Urothelium cell line (cell line): ENCODE measurements around the gene PTPRO.

ENCODE experiments used
- DNase-seq: peaks from one replicate; pipeline ENCODE4 v3.0.0; 2011; ENCODE audit warnings: low spot score, mixed read lengths
- FAIRE-seq: peaks from 2 replicates; lab custom pipeline; 2011; peaks lifted over from hg19 to GRCh38; lab: Jason Lieb, UNC

PTPRO gene

DNA sequence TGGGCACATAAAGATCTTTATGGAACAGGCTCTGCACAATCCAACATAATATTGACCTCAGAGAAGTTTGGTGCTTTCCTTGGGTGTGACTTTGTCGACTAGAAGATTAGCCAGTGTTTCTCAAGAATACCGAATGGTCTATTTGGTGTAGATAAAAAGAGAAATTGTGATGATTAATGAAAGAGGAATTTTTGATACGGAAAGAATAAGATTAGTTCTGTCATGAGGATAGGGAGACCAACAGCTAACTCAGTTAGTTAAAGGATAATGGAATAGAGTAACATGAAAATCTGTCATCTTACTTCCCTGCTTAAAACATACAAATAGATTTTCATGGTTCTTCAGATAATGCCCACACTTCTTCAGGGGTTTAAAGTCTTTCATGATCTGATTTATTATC, 24.2 kb downstream of the PTPRO start:
- FAIRE-seq (no peak), DNase-seq (no peak)

DNA sequence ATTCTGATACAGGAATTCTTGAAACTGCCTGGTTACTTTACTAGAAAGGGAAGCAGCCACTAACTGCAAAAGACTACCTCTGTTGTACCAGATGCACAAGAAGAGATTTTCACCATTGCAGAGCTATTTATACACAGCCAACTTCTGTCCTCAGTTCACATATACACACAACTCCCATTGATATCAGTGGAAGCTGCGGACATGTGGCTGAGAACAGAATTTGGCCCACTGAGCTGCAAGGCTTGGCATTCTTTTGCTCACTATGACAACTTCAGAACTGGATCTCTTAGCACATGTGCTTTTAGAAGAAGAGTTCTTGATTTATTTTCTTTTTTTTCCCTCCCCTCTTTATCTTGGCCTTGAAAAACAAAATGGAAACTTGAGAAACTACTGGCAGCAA, 28.3 kb downstream of the PTPRO start:
- no peak for FAIRE-seq
- DNase-seq = no peak

DNA sequence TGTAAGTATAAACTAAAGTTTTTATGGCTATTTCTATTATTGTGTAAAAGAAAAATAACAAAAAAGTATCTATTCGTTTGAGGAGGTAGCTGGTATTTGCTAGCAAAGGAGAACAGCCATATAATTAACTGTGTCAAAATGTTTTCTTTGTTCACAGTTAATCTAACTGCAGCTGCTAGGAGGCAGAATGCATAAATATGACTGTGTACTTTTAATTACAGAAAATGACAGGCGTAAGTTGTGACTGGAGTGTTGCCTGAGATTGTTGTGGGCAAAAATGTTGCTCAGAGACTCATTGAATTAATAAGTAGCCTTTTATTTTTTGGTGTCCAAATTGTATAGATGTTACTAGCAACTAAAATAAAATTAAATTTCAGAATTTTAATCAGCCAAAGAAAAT, 33.5 kb downstream of the PTPRO start:
- FAIRE-seq = no peak
- DNase-seq = no peak

DNA sequence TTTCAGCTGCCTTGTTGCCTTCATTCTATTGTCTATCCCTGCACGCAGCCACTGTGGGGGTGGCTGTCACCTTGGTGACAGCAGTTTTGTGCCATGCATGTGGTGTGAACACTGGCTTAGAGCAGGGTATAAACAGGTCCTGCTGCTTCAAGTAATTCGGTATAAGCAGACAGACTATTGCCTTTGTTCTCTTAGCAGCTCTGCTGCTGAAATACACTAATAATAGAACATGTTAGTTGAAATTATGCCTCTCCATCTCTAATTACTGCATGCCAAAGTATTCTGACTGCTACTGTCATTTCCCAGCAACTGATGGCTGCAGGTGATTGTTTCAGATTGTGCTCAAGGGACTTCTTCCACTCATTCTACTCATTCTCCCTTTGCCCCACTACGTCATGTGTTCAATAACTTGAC, 34.6 kb downstream of the PTPRO start:
- FAIRE-seq = peak; percentile 65
- no peak for DNase-seq

DNA sequence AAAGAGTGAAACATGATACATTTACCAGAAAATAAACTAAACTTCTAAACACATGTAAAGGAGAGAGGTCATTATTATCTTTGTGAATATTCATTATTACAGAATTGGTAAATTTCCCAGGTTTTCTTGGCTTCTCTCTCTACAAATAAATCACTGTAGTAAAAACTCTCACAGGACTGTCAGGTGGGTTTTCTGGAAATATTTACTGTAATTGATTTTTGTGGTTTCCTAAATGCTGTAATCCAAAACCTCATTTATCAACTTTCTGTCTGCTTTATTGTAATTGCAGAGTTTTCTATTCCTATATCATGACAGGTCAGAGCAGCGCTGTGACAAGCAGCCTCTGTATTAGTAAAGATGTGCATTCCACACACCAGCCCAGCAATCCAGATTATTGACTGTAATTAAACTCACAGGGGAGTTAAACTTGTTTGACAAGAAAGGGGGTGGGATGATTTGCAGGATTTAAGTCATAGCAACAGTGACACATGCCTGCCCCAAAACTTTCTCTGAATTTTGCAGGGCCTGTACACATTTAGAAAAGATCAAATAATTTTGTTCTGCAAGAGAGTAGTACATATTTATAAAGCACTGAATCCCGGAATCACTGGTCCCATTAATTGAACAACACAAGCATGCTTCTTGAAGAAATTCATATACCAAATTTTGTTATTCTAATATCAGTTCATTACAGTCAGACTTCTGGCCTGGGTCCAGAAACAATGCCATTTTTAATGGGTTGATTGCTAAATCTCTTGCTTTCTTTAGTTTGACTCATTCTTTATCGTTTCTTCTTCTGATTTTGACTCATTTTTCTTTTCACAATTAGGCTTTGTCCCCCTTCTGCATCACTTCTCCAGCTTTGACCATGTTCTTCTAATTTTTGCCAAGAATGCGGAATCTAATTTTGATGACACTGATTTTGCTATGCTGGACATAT, 42.2 kb downstream of the PTPRO start:
- FAIRE-seq = no peak
- peak; percentile 13 for DNase-seq

DNA sequence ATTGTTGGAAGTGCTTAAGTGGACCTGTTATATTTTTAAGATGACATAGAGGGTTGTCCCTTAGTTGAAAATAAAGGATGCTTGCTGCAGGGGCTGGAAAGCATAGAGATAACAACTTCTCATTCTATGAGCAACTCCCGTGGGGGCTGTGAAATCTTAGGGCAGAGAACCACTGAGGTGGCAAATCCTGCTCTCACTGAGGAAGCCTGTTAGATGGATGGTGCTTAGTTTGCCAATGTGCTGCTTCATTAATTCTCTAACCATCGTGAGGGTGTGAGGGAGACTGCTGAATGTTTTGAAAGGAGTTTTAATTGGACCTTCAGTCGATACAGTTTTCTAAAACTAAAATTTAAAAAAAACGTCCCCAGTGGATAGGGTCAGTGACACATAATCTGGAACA, 46.5 kb downstream of the PTPRO start:
- FAIRE-seq (no peak), DNase-seq (no peak)

DNA sequence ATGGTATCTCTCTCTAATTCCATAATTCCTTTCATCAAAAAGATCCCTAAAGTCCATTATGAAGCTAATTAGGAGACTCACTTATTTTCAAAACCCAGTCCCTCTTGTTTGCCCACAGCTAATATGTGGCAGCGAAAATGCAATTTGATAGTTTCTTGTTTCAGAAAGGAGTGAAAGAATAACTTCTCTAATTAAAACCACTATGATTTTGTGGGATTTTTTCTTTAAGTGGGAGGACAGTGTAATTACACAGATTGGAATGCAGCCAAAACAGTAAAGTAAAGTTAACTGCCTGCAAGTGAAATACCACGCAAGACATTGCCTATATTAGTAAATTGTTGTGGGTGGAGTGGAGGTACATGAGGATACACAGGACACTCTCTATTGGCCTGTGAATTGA, 50.0 kb downstream of the PTPRO start:
- FAIRE-seq = no peak
- DNase-seq = no peak

DNA sequence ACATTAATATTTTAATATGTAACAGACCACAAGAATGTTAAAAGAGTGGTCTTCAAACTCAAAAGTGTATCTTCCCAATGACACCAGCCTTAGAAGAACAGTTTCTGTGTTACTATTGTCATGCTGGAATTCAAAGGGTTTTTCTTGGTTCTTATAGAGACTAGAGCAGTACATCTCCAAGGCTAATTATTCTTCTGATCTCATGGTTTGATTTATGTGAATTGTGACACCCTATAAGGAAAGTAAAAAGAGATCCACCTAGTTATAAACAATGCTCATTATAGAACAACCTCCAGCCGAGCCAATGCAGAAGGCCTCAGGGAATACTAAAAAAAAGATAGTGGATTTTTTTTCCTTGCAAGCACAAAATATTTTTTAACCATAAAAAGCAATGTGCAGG, 65.5 kb downstream of the PTPRO start:
- FAIRE-seq (no peak), DNase-seq (no peak)

DNA sequence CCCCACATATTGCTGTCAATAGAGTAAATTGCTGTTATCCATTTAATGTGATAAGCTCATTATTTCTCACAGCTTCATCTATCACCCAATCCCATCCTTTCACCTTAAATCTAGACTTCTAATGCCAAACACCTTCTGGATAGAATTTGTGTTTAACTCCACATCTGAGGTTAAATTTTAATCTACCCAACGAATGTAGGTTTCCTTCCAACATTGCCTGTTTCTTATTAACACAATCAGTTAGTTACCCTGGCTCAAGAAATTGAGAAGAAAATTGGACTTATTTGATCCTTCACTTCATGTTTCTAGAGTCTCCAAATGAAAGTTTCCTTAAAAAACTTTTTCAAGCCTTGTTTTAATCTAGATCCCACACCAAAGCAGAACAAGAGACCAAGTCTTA, 67.3 kb downstream of the PTPRO start:
- peak; percentile 44 for FAIRE-seq
- no peak for DNase-seq

DNA sequence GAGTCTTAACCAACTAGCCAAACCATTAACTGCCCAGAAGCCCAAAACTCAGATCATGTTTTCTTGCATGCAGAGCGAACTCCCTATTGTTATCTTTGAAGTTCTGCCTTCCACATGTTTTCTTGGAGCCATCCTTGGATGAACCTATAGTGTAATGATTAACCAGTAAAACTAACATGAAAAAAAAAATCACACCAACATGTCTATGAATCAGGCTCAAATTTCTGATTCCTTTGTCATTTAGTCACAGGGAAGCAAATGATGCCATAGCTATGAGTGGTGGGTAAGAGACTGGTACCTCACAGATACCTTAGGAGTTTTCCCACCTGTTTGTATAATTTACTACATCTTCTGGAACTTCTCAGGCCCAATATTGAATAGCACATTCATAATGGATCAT, 70.7 kb downstream of the PTPRO start:
- FAIRE-seq = no peak

DNA sequence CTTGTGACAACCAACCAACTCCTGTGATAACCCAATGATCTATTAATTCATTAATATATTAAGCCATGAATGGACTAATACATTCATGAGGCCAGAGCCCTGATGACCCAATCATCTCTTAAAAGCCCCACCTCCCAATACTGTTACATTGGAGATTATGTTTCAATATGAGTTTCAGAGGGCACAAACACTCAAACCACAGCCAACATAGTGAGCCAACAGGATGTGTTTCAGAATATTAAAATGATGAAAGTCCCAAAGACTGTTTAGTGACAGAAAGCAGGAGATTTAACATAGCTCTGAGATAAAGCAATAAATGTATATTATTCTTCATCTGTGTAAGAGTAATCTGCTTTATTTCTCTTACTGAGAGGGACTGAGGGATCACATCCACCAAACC, 71.7 kb downstream of the PTPRO start:
- FAIRE-seq (no peak), DNase-seq (no peak)

More for the DNA sequence above, 70.7 kb downstream of the PTPRO start:
- no peak for DNase-seq

DNA sequence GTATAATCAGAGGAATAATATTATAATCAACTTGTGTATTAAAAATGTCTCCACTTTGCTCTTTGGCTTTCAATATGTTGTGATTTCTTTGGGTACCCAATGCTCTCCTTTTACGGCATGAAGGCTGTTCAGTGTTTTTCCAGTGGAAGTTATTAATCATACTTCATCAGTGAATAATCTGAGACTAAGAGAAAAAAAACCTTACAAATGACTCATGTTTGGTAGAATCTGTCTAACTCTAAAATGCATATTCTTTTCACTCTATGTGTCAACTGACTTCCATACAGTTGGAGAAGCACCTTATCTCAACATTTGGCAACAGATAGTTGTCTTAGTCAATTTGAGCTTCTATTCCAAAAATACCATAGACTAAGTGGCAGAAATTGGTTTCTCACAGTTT, 82.2 kb downstream of the PTPRO start:
- DNase-seq (no peak), FAIRE-seq (no peak)

DNA sequence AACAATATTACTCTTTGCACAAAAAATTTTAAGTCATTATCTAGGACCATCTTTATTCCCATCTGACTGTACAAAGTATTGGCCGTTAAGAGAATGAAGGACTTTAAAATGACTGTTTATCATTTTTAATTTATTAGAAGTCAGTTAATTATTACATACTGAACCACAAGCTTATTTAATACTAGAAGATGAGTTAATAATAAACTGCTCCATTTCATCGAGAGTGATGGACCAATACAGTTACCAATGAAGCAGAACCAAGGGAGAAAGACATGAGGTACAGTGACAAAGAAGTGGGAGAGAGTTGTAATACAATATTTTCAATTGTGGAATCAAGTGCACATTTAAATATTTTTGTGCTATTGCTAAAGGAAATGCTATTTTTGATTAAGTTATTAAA, 83.3 kb downstream of the PTPRO start:
- no peak for DNase-seq
- no peak for FAIRE-seq

DNA sequence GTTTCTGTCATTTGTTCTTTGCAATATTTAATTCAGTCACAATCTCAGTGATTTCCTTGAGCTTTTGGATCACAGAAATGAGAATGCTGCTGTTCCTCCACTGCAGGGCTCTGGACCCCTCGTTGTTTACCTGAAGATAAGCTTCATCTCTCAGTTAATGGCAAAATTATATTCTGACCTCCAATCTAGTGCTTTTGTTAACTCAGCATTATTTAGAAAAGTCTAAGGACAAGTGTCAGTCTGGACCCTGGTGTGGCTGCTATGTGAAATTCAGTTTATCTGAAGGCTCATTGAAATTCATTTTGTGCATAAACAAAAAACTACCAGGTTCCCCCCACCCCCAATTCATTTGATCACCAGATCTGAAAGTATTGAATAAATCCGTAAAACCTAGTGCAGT, 84.7 kb downstream of the PTPRO start:
- DNase-seq (no peak), FAIRE-seq (no peak)

DNA sequence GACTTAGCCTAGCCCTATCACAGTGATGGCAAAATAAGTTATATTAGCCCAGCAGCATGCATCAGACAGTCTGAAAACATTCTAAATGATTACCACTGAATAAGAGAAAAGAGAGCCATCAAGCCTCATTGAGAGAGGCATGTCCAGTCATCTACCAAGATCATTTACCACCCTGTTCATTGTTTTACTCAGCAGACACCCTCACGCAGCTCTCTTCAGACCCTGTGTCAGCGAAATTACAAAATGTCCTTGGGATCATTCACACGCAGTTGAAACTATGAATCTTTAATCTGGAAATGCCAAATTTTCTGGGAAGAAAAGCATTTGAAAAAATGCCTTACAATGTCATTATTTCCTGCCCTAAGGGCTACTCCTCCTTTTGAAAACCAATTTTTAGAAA, 89.5 kb downstream of the PTPRO start:
- FAIRE-seq (no peak), DNase-seq (no peak)

DNA sequence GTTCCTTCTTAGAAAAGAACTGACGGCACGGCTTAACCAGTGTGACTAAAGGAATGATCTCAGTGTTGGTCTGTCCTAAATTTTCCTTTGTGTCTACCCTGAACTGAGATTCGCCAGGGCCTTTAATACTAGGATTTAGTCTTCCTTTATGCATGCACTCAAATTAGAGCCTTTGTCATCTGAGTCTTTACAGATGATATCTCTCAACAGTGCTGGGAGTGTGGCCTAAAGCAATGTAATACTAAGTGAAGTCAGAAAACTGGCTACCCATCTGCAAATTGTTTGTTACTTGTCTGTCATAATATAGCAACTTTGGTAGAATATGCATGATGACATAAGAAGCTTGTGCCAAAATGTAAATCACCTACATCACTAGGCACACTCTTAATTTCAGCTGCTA, 95.4 kb downstream of the PTPRO start:
- no peak for DNase-seq
- no peak for FAIRE-seq

DNA sequence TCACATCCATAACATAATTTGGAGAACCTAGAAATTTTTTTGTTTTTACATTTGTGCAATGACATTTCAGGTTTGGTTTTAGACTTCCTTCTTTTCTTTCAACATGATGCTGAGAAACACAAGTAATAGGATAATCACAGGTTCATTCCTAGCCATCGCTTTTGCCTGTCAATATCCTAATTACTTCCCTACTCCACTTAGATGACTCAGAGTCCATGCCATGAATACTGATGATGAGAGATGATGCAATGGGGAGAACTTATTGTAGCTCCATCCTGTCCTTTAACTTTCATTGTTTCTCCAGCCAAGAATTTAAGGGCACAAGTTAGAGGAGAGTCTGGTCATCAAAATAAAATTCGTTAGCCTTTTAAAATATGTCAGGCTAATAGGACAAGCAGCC, 101.3 kb downstream of the PTPRO start:
- FAIRE-seq (no peak), DNase-seq (no peak)

DNA sequence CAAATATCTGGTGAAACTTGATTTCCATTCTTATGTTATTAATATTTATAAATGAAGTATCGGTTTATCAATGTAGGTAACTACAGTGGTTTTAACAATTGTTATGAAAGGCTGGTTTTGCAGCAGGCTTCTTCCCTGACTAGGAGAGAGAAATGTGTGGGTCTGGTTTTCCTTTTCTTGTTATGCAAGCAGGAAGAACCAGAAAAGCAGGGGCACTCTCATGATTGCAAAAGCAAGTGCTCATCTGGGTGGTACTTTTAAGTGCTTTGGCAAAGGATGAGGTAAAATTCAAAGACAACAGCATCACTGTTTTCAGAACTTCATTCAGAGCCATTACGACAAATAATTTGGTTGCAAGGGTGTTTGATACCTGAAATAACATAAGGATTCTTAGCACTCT, 105.6 kb downstream of the PTPRO start:
- FAIRE-seq = no peak
- DNase-seq = no peak

DNA sequence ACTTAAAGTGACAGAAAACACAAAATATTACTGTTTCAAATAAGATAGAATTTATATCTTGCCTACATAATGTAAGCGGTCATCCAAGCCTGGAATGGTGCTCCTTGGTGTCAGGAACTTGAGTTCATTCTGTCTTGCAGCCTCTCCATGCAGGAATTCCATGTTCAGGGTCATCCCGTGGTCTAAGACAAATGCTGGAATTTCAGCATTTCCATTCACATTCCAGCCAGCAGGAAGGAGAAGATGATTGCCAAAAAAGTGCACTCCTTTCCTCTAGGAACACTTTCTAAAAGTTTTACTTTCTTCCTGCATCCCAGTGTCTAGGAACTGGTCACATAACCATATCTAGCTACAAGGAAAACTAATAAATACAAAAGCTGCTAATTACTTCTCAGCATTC, 106.3 kb downstream of the PTPRO start:
- DNase-seq (no peak), FAIRE-seq (no peak)

DNA sequence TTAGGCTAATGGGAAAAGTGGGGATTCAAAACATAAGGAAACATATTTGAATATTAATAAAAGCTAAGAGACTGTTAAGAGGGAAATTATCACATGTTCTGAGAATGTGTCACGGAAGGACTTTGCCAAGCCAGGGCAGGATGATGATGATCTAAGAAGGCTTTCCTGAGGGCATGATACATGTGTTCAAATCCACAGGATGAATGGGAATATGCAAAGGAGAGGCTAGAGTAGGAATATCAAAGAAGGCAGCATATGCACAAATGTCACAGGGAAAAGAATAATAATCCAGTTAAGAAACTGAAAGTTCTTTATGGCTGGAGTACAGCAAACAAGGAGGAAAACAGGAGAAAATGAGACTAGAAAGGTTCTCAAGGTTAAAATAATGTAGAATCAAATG, 107.0 kb downstream of the PTPRO start:
- DNase-seq = no peak
- FAIRE-seq = no peak

DNA sequence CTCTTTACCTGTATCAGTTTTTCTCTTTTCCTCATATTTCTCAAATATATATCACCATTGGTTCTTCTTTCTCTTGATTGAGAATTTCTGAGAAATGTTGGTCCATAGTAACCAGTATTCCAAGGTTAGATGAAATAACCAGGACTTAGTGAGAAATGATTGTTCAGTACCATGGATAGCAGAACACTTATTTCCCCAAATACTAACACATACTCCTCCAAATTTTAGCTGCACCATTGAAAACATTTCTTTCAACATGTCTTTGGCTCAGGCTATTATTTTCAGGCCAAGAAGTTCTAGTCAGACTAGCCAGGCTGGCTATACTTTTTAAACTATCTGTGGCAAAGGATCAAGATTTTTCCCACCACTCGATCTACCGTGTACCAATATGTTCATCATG, 113.3 kb downstream of the PTPRO start:
- DNase-seq (no peak), FAIRE-seq (no peak)

DNA sequence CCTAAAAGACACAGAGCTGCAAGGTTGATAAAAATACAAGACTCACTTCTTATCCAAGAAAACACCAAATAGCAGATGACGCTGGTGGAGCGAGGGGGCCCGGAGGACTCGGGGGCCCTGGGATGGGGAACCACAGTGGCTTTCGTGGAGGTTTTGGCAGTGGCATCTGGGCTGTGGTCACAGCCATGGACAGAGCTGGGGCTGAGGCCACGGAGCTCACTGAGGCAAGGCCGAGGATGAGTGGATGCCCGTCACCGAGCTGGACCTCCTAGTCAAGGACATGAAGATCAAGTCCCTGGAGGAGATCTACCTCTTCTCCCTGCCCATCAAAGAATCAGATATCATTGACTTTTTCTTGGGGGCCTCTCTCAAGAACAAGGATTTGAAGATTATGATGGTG, 117.2 kb downstream of the PTPRO start:
- DNase-seq (no peak), FAIRE-seq (no peak)

DNA sequence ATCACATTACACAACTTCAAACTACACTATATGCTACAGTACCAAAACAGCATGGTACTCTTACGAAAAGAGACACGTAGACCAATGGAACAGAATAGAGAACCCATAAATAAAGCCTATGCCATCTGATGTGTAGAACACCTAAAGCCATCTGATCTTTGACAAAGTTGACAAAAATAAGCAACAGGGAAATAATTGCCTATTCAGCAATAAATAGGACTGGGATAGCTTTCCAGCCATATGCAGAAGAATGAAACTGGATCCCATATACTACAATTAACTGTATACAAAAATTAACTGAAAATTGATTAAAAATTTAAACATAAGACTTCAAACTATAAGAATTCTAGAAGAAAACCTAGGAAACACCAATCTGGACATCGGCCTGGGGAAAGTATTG, 120.7 kb downstream of the PTPRO start:
- no peak for FAIRE-seq
- no peak for DNase-seq
